WERI-Rb-1 (cell line): ENCODE measurements around the gene KHSRP.

Experiments
- DNase-seq: peaks from one replicate; pipeline ENCODE4 v3.0.0-alpha.2; 2020
- H3K27ac ChIP-seq: fragments of 250-450 bp; sonication (Bioruptor Pico); 2 replicates; pipeline ENCODE4 v1.5.1; 2020; ENCODE audit warnings: mild to moderate bottlenecking, moderate library complexity
- H3K27me3 ChIP-seq: fragments of 250-450 bp; sonication (Bioruptor Pico); 2 replicates; pipeline ENCODE4 v1.5.1; 2021; ENCODE audit warnings: mild to moderate bottlenecking, low read depth, moderate library complexity; ENCODE audit not compliant: insufficient read depth, severe bottlenecking
- H3K36me3 ChIP-seq: fragments of 250-450 bp; sonication (Bioruptor Pico); 2 replicates; pipeline ENCODE4 v1.5.1; 2020; ENCODE audit warnings: mild to moderate bottlenecking, moderate library complexity
- H3K4me3 ChIP-seq: 2 replicates; pipeline ENCODE4 v1.5.1; 2011; ENCODE audit warnings: low read depth, mild to moderate bottlenecking, control low read depth, low read length
- H3K9me3 ChIP-seq: fragments of 250-450 bp; sonication (Bioruptor Pico); 2 replicates; pipeline ENCODE4 v1.5.1; 2021; ENCODE audit warnings: mild to moderate bottlenecking, moderate library complexity; ENCODE audit not compliant: severe bottlenecking
- TF ChIP-seq, protein P1 (sequence below): IDR thresholded peaks from 2 replicates; pipeline ENCODE4 v1.5.1; 2011; ENCODE audit warnings: low read depth, mild to moderate bottlenecking, control low read depth, inconsistent platforms, low read length

The KHSRP gene

DNA sequence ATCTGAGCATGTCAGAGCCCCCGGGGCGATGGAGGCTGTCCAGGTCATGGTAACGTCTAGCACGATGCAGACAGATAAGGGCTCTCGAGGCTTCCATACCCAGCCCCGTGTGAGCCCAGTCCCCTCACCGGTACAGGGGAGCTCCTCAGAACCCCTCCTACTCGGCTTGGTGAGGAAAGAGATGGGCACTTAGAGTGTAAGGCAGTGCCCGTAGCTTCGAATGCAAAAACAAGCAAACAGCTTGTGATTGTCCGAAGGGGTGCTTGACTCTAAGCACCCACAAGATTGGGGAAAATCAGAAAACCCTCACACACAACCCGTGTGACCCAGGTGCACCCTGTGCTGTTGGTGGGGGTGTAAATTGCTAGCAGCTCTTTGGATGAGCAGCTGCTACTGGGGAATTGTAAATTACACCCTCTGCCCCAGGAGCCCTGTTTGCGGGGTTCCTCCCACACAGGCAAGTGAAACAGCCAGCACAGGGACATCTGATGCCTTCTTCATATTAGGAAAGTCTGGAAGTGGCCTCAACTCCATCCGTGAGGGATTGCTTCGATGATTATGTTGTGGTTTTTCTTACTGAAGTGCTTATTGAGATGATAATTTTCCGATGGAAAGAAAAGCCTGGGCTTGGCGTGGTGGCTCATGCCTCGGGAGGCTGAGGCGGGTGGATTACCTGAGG lies 48.0 kb downstream of the KHSRP start:
- TF ChIP-seq, protein P1, sequence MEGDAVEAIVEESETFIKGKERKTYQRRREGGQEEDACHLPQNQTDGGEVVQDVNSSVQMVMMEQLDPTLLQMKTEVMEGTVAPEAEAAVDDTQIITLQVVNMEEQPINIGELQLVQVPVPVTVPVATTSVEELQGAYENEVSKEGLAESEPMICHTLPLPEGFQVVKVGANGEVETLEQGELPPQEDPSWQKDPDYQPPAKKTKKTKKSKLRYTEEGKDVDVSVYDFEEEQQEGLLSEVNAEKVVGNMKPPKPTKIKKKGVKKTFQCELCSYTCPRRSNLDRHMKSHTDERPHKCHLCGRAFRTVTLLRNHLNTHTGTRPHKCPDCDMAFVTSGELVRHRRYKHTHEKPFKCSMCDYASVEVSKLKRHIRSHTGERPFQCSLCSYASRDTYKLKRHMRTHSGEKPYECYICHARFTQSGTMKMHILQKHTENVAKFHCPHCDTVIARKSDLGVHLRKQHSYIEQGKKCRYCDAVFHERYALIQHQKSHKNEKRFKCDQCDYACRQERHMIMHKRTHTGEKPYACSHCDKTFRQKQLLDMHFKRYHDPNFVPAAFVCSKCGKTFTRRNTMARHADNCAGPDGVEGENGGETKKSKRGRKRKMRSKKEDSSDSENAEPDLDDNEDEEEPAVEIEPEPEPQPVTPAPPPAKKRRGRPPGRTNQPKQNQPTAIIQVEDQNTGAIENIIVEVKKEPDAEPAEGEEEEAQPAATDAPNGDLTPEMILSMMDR: no peak
- peaks cover 46% of the 10 kb centered on the region for H3K36me3 ChIP-seq
- no peak overlapping the region for H3K27ac ChIP-seq
- no peak for DNase-seq
- no peaks in the 10 kb centered on the region for H3K9me3 ChIP-seq
- no peak overlapping the region for H3K4me3 ChIP-seq
- H3K27me3 ChIP-seq: no peaks in the 10 kb centered on the region

DNA sequence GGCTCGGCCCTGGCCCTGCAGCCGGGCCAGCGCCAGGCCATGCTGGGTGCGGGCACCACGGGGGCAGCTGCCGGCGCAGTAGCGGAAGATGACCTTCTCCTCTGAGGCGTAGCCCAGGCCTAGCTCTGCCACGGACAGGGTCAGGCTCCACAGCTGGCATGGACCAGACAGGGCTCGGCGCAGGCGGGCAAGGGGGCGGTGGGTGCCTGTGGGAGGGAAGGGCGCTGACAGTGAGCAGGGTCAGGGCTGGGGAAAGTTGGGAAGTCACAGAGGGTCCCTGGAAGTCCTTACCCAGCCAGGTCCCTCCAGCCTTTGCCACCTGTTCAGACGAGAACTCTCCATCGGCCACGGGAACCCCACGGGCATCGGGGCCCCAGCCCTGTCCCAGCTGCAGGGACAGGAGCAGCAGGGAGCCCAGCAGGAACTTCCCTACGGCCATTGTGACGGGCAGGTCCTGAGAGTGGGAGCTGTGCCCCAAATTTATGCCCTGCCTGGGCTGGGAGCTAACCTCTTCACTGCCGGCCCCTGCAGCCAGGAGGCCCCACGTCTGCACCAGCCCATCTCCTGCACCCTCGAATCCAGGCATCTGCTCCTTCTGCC lies 49.1 kb downstream of the KHSRP start, which contains the start of gene PSPN:
Gene PSPN (minus strand): TSS at position 523 of the 600 bp plus-strand sequence. CDS start 84 bp downstream, at position 439.
- TF ChIP-seq, protein P1: no peak
- DNase-seq: no peak
- H3K9me3 ChIP-seq: no peaks in the 10 kb centered on the region
- no peaks in the 10 kb centered on the region for H3K27me3 ChIP-seq
- H3K27ac ChIP-seq: no peak within 1 kb of the TSS
- peaks cover 35% of the 10 kb centered on the region for H3K36me3 ChIP-seq
- H3K4me3 ChIP-seq: no peak within 1 kb of the TSS

DNA sequence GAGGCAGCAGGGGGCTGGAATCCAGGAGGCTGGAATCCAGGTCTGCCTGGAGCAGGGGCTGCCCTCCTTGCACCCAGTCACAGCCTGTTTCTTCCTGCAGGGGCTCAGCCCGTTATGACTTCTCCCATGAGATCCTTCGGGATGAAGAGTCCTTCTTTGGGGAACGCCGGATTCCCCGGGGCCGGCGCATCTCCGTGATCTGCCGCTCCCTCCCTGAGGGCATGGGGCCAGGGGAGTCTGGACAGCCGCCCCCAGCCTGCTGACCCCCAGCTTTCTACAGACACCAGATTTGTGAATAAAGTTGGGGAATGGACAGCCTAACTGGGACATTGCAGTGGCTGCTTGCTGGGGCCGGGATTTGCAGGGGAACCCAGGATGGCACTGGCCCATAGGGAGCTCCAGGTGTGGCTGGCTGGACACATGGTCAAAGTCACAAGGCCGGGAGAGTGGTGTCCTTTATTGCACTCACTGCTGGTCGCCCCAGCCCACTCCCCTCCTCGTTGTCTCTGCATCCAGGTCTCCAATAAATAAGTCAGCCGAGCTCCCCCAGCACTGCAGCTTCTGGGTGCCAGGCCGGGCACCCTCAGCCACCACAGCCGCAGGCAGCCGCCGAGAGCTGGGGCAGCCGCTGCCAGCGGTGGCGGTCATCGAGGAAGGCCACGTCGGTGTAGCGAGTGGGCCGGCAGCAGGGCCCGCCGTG lies 49.8 kb downstream of the KHSRP start:
- H3K27me3 ChIP-seq: no peaks in the 10 kb centered on the region
- H3K4me3 ChIP-seq: no peak overlapping the region
- H3K27ac ChIP-seq: no peak overlapping the region
- TF ChIP-seq, protein P1: no peak
- H3K9me3 ChIP-seq: no peaks in the 10 kb centered on the region
- DNase-seq: no peak
- peaks cover 28% of the 10 kb centered on the region for H3K36me3 ChIP-seq

DNA sequence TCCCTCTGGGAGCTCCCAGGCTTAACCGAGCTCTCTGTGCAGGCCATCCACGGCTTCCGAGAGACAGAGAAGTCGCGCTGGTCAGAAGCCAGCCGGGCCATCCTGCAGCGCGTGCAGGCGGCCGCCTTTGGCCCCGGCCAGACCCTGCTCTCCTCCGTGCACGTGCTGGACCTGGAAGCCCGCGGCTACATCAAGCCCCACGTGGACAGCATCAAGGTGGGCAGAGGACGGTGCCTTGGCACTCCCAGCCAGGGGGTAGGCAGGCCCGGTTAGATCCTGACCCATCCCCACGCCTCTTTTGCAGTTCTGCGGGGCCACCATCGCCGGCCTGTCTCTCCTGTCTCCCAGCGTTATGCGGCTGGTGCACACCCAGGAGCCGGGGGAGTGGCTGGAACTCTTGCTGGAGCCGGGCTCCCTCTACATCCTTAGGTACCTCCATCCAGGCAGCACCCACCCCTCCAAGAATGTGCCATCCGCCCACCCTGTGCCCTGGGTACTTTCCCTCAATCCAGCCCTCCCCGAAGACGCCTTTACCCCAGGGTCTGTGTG lies 50.4 kb downstream of the KHSRP start:
- no peak overlapping the region for H3K27ac ChIP-seq
- no peak for DNase-seq
- no peaks in the 10 kb centered on the region for H3K9me3 ChIP-seq
- TF ChIP-seq, protein P1: no peak
- H3K4me3 ChIP-seq: no peak overlapping the region
- H3K27me3 ChIP-seq: no peaks in the 10 kb centered on the region
- peaks cover 22% of the 10 kb centered on the region for H3K36me3 ChIP-seq

DNA sequence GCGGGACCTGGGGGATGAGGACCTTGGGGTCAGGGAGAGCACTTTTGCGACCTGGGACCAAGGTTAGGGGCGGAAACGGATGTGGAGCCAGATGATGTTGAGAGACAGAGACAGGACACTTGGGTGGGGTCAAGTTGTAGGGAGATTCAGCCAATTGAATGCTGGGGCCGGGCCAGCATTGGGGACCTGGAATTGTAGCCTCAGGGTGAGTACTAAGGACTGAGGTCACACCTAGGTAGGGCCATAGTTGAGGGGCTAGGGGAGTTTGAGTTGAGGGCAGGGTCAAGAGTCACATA lies 50.9 kb downstream of the KHSRP start:
- DNase-seq: no peak
- Histone ChIP-seq H3K4me3 (peak overlapping the region; percentile 36), H3K9me3 (no peaks in the 10 kb centered on the region), H3K27me3 (no peaks in the 10 kb centered on the region), H3K27ac (peak overlapping the region; percentile 37; the same call in 1 of the 2 replicates), H3K36me3 (peaks cover 21% of the 10 kb centered on the region)
- TF ChIP-seq, protein P1: no peak
